Heart left ventricle (tissue), 16 donors: ENCODE data around the gene DNAH7. TPM values are rescaled to one million over a fixed set of nuclear protein-coding genes. Genes with fewer than 3 reads are reported as not detected.

Source experiments
- ATAC-seq, 4 donors: fragments of 200-7000 bp; cut with Tn5 transposase; one replicate each; pipeline ENCODE4 v1.9.1; 2020 to 2022; ENCODE audit warnings: moderate library complexity in 4 of 4, mild to moderate bottlenecking in 3 of 4, moderate number of reproducible peaks in 1 of 4
- DNase-seq, 5 donors: peaks; one replicate each; pipeline ENCODE4 v3.0.0-alpha.2; 2020
- H3K27ac ChIP-seq, 12 donors: fragments of 200-600 bp; sonication (generic) in 4 of 12; one replicate each; pipeline versions ENCODE4 v1.5.0 to v1.8.0; 2016 to 2022; ENCODE audit warnings: mild to moderate bottlenecking in 2 of 12
- H3K27me3 ChIP-seq, 9 donors: fragments of 200-600 bp; sonication (generic) in 2 of 9; one replicate each; pipeline versions ENCODE4 v1.5.1 to v1.8.0; 2016 to 2022; ENCODE audit warnings: mild to moderate bottlenecking in 3 of 9
- H3K36me3 ChIP-seq, 9 donors: fragments of 200-600 bp; sonication (generic) in 2 of 9; one replicate each; pipeline versions ENCODE4 v1.5.0 to v1.8.0; 2018 to 2022; ENCODE audit warnings: mild to moderate bottlenecking in 2 of 9
- H3K4me1 ChIP-seq, 12 donors: fragments of 200-600 bp; sonication (generic) in 4 of 12; one replicate each; pipeline versions ENCODE4 v1.5.0 to v1.8.0; 2016 to 2022; ENCODE audit warnings: mild to moderate bottlenecking in 3 of 12
- H3K4me3 ChIP-seq, 12 donors: fragments of 200-600 bp; sonication (generic) in 4 of 12; one replicate each; pipeline versions ENCODE4 v1.5.0 to v1.8.0; 2017 to 2022; ENCODE audit warnings: mild to moderate bottlenecking in 9 of 12, moderate library complexity in 4 of 12
- H3K9me3 ChIP-seq, 12 donors: fragments of 200-600 bp; sonication (generic) in 4 of 12; one replicate each; pipeline versions ENCODE4 v1.5.0 to v1.8.0; 2016 to 2022; ENCODE audit warnings: mild to moderate bottlenecking in 1 of 12
- CTCF ChIP-seq, 12 donors: fragments of 200-600 bp; sonication (generic) in 4 of 12; IDR thresholded peaks; one replicate each; pipeline versions ENCODE4 v1.5.0 to v1.8.0; 2018 to 2022; ENCODE audit warnings: antibody characterized with exemption in 12 of 12, mild to moderate bottlenecking in 5 of 12
- POLR2A ChIP-seq, 2 donors: fragments of 450-650 bp; IDR thresholded peaks; one replicate each; pipeline ENCODE4 v1.6.1; 2017; ENCODE audit warnings: antibody characterized with exemption in 2 of 2, mild to moderate bottlenecking in 2 of 2, moderate library complexity in 2 of 2
- WGBS, 4 donors: extraction: QIAGEN DNeasy Blood & Tissue Kit in 2 of 4; methylation state at CpG; one replicate each; pipeline versions ENCODE4 v1.1.5 to v1.1.7; 2013 to 2018; 5-methylcytosine and 5-hydroxymethylcytosine counted together
- intact Hi-C, 10 donors: fragments of 100-400 bp; cut with DNase I; formaldehyde crosslinking; loops; one replicate each; pipeline versions ENCODE4 v1.11.1 to v1.14.2; 2022
- polyA plus RNA-seq, 2 donors: library from polyadenylated mRNA; stranded (reverse); fragments of 200-250 nt; gene quantifications; one replicate each; pipeline ENCODE4 v1.2.3, GENCODE V29; 2013
- total RNA-seq, 9 donors: library from RNA; depleted of rRNA in 2 of 9; stranded (reverse); fragments of >200 nt in 2 of 9; fragmentation: NEBNext Ultra II Directional in 3 of 9; extraction: Animal tissue kit (Norgen Biotek cat#: 25700) in 3 of 9; gene quantifications; one replicate each; pipeline versions ENCODE4 v1.1.0 to v1.2.4, GENCODE V29; 2016 to 2023
- donor health status: ischemic (EF 13 %, LVEDD 7.1; RV severe dilation, severe dysfunction).
- donor health status: healthy with polysubstance abuse.
- donor health status: DM: no; HTN: yes; CAD: no.
- donor health status: DM: no; HTN: no; CAD: no.
- donor health status: ischemic (EF 25% LVEDD 6.9; RV normal size, moderate dysfunction).
- donor health status: ischemic (EF 25% LVEDD 5.7; RV mildly dilated, moderate dysfunction).
- donor health status: healthy.
- donor health status: DM: yes; HTN: yes; CAD: no.
- donor health status: ischemic (EF 35%, LVEDD 5.7; RV mildly dilated, moderate dysfunction).
- donor health status: nonischemic (EF 11% LVEDD 7.7; RV severe dilation, severe dysfunction).
- donor health status: DM: yes; HTN: yes; CAD: no.
- donor health status: PGD.
- donor health status: ischemic (EF 29% LVEDD 5.4; RV normal size, mild dysfunction).
- donor health status: nonischemic (EF 23%, LVEDD 6.1; RV moderate dilation, normal function).

Gene DNAH7
- total and polyA plus RNA-seq, 11 donors = 0.08 to 1.5 (median 0.40) TPM; not detected in 1

DNA sequence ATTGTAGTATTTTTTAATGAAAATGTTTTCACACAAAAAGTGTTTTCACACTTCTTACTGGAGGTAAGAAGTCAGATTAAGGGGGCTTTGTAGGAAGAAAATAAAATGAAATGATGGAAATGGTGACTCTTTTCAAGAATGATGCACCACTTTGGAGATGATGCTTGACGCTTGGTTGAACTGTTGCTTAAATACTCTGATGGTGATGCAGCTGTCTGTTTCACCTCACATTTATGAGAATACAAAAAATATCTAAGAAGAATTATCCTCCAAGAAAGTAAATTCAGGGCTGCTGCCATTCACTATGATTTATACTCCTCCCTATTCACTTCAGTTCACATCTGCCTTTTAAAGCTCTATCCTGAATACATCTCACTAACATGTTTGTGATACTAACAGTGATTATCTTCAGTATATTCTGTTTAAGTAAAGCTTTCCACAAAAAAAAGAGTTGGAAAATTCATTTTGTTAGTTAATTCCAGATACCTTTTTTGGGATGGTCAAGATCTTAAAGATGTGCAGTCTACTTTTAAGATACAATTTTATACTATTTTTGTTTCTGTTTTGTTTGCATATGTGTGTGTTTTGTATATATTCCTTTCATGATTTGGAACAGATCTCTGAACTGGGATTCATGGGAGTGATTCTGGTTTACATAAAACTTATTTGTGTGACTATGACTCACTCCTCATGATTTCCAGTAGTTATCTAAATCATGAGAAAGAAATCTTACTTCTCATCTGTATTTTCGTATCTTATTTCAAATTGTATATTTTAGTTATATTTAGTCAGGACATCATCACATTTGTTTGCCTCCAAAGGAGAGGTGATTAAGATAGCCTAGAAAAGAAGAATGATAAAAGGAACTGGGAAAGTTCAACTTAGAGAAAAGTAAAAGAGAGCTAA lies 358.5 kb downstream of the DNAH7 start:
- Histone ChIP-seq H3K27ac (no peak overlapping the region), H3K36me3 (peaks cover 0 to 47% (median 14%) of the 10 kb centered on the region in 9 donors), H3K27me3 (no peaks in the 10 kb centered on the region), H3K4me1 (peaks cover 0 to 7% (median 0%) of the 10 kb centered on the region in 12 donors), H3K4me3 (no peak overlapping the region), H3K9me3 (no peaks in the 10 kb centered on the region)
- intact Hi-C loops = no loop called here
- 82 to 89% (median 85%) methylated on average over 2 of the region's 2 CpGs for WGBS, 4 donors
- ATAC-seq = no peak
- DNase-seq = no peak
- TF ChIP-seq CTCF (IDR thresholded peaks at IDR 0.05) (no peak), POLR2A (IDR thresholded peaks at IDR 0.05) (no peak)

DNA sequence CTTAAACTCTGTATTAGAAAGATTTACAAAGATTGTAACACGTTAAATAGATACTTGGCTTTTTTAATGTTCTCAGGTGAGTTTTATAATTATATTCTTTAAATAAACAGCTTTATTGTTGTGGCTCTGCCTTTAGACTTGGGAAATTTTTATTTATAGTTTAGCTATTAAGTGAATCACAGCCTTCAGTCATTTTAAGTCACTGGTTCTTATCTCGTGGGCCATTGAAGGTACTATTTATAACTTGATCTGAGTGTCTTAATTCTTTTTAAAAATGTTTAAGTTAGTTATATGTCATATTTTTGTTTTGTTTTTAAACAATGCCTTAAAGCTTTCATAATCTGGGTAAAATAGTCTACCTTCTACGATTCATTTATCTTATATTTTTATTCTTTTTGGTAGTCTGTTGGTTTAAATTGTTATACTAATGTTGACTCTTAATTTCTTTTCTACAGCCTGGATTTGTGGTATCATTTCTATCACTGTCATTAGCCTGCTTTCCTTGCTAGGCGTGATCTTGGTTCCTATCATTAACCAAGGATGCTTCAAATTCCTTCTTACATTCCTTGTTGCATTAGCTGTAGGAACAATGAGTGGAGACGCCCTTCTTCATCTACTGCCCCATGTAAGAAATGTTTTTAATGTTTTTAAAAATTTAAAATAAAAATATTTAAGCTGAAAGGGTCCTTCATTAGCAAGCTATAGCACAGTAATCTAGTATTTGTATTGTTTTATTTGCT lies 362.3 kb downstream of the DNAH7 start:
- Histone ChIP-seq H3K4me1 (peaks cover 0 to 7% (median 0%) of the 10 kb centered on the region in 12 donors), H3K4me3 (no peak overlapping the region), H3K27me3 (no peaks in the 10 kb centered on the region), H3K36me3 (peaks cover 0 to 17% (median 0%) of the 10 kb centered on the region in 9 donors), H3K9me3 (peaks cover 0 to 6% (median 0%) of the 10 kb centered on the region in 12 donors), H3K27ac (no peak overlapping the region)
- TF ChIP-seq POLR2A (IDR thresholded peaks at IDR 0.05) = no peak
- DNase-seq = no peak
- 60 to 68% (median 62%) methylated on average over 5 of the region's 5 CpGs for WGBS, 4 donors
- intact Hi-C loops = no loop called here
- no peak for ATAC-seq

DNA sequence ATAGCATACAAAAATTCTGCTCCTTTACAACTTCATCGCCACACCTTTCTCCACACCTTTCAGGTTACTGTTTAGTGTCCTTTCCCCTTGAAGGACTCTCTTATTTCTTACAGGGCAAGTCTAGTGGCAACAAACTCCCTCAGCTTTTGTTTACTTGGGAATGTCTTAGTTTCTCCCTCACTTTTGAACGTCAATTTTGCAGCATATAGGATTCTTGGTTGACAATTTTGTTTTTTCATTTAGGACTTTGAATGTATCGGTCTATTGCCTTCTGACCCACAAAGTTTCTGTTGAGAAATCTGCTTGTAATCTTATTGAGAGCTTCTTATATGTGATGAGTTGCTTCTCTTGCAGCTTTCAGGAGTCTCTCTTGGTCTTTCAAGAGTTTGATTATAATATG lies 368.2 kb downstream of the DNAH7 start:
- H3K27me3 ChIP-seq = no peaks in the 10 kb centered on the region
- H3K27ac ChIP-seq = no peak overlapping the region
- intact Hi-C loops = no loop called here
- H3K4me3 ChIP-seq = no peak overlapping the region
- H3K4me1 ChIP-seq = peaks cover 0 to 8% (median 0%) of the 10 kb centered on the region in 12 donors
- no peak for TF ChIP-seq CTCF (IDR thresholded peaks at IDR 0.05)
- no peak for TF ChIP-seq POLR2A (IDR thresholded peaks at IDR 0.05)
- peaks cover 0 to 5% (median 0%) of the 10 kb centered on the region in 9 donors for H3K36me3 ChIP-seq
- ATAC-seq (no peak), DNase-seq (no peak)
- 64 to 94% (median 78%) methylated on average over 3 of the region's 3 CpGs for WGBS, 4 donors
- peaks cover 0 to 47% (median 19%) of the 10 kb centered on the region in 12 donors for H3K9me3 ChIP-seq

- intact Hi-C loops = no loop called here
- no peak for ATAC-seq
- Histone ChIP-seq H3K27ac (no peak overlapping the region), H3K9me3 (peaks cover 0 to 56% (median 19%) of the 10 kb centered on the region in 12 donors), H3K4me1 (peaks cover 0 to 8% (median 0%) of the 10 kb centered on the region in 12 donors), H3K36me3 (peaks cover 0 to 7% (median 0%) of the 10 kb centered on the region in 9 donors), H3K4me3 (no peak overlapping the region), H3K27me3 (no peaks in the 10 kb centered on the region)
- WGBS, 4 donors = 90 to 93% (median 92%) methylated on average over 3 of the region's 3 CpGs
- TF ChIP-seq POLR2A (IDR thresholded peaks at IDR 0.05) (no peak), CTCF (IDR thresholded peaks at IDR 0.05) (no peak)
- no peak for DNase-seq
Observed at GRCh38 chr2:195697681-195698220, 370.9 kb downstream of the DNAH7 start.
